SW480 (cell line): ENCODE results near the gene CMIP.
"Not testable (repeated sequence)": the region's sequence is repeated elsewhere in the genome, so short reads cannot be mapped to it uniquely, and the experiment has no call there.

ENCODE experiments used
- DNase-seq: peaks from one replicate; pipeline ENCODE4 v3.0.0-alpha.2; 2016; ENCODE audit warnings: low spot score

Gene CMIP

DNA sequence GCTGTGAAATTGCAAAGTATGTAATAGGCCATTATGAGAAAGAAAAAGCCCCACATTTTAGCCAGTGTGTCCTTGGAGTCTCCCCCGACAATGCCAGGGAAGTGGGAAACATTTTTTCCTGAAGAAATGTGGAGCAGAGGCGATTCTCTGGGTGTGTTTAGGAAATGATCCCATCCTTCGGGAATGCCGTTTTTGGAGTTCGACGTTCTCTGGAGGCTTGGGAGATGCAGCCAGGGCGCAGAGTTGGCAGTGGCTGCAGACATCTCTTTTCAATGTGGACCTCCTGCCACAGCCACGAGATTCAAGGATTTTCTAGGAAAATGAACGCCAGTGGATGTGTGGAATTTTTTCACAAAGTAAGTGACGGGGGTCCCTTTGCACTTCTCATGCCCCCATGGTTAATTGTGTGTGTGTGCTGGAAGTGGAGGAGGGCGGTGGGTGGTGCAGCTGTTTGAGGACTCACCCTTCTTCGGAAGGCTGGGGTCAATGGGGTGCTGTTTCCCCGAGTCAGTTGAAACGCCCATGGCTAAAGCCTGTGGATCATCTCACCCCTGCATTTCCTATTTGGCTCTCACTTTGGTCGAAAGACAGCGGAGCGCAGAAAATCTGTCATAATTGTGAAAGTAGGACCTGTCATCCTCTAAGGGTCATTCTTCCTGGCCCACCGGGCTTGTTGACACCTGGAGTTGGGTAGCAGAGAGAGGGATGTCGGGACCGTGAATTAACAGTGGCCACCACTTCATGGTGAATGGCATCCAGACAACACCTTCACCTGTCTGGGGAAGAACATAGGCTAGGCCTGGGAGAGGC is 73.2 kb downstream of the CMIP start:
- DNase-seq = no peak

- DNase-seq = no peak
Observed at GRCh38 chr16:81518439-81518757, 73.8 kb downstream of the CMIP start.

DNA sequence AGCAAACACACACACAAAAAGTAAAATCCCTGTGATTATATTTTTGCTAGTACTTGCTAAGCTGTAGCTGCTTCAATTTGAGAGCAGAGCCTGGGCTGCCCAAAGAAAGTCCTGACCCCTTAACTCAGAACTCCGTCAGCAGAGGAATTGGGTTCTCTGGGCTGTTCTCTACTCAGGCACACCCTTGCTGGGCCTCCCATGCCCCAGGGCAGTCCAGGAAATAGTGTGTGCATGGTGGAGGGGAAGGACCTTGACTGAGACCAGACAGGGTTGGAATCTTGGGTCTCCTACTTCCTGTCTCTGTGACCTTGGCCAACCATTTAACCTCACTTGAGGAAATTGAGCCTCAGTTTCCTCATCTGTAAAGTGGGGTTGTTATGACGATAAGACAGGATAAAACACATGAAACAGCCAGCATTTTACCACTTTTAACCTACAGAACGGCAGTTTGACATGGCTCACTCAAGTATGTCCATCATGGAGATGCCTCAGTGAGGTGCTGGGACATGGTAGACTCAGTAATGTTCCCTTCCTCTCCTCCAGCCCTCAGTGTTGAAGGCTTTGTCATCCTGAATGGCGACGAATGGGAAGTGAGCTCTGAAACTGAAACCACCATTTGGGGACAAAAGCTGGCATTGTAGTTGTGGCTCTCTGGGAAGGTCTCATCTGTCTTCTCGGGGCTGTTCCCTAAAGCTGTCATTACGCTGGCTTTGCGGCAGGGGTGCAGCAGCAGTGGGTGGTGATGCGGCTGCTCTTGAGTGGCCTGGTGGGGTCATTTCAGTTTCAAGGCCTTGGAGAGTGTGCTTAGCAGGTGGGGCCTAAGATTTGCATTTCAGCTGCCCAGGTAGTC is 74.9 kb downstream of the CMIP start:
- no peak for DNase-seq

- DNase-seq = no peak
Observed at GRCh38 chr16:81520151-81520470, 75.5 kb downstream of the CMIP start.

GRCh38 chr16:81520560-81521135 is 76.0 kb downstream of the CMIP start:
- DNase-seq = no peak

- DNase-seq = no peak
Observed at GRCh38 chr16:81521141-81521626, 76.6 kb downstream of the CMIP start.

GRCh38 chr16:81522108-81522701 is 77.6 kb downstream of the CMIP start:
- peak; percentile 36 for DNase-seq

DNA sequence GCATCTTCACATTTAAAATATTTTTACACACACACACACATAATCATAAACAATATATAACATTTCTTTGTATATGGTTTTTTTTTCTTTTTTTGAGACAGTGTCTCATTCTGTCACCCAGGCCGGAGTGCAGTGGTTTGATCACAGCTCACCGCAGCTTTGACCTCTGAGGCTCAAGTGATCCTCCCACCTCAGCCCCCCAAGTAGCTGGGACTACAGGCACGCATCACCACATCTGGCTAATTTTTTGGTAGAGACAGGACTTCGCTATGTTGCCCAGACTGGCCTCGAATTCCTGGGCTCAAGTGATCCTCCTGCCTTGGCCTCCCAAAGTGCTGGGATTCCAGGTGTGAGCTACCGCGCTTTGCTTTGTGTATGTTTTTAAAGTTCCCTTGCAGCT is 78.2 kb downstream of the CMIP start:
- not testable (repeated sequence) for DNase-seq

- no peak for DNase-seq
Observed at GRCh38 chr16:81523387-81524115, 78.9 kb downstream of the CMIP start.

DNA sequence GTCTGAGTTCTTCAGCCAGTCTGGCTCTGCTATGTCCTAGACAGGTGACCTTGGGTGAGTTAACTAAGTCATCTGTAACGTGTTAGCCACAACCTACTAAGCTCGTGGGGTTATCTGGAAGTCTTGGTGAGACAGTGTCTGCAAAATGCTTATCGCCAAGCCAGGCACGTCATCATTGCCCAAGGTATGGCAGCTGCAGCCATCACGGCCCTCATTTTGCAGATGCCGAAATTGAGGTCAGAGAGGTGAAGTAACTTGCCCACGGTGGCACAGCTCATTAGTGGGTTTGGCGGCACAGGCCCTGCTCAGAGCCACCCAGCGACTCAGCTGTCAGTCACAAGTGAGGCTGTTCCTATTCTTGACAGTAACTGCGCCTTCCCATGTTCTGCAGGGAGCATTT is 79.8 kb downstream of the CMIP start:
- DNase-seq = no peak

- DNase-seq = not testable (repeated sequence)
Observed at GRCh38 chr16:81524885-81525284, 80.3 kb downstream of the CMIP start.

GRCh38 chr16:81526199-81526598 is 81.6 kb downstream of the CMIP start:
- no peak for DNase-seq

GRCh38 chr16:81526935-81527334 is 82.3 kb downstream of the CMIP start:
- no peak for DNase-seq

GRCh38 chr16:81527477-81528178 is 83.0 kb downstream of the CMIP start:
- DNase-seq = no peak

DNA sequence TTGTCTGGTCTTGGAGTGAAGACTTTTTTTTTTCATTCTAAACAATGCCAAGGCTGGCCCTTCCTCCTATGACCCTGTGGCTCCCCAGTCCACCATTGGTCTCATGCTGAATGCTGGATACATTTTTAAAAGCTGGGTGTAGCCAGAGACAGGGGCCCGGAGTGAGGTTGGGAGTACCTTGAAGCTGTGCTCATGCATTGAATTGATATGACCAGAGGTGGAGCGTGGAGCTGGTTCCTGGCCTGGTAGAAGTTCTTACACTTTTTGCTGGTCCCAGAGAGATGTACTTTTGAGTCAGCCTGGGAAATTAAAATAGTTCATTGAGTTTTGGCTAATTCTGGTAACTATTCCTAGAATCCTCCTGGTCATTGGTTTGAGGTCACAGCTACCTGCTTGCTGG is 83.6 kb downstream of the CMIP start:
- no peak for DNase-seq

- no peak for DNase-seq
Observed at GRCh38 chr16:81530296-81530721, 85.7 kb downstream of the CMIP start.

DNA sequence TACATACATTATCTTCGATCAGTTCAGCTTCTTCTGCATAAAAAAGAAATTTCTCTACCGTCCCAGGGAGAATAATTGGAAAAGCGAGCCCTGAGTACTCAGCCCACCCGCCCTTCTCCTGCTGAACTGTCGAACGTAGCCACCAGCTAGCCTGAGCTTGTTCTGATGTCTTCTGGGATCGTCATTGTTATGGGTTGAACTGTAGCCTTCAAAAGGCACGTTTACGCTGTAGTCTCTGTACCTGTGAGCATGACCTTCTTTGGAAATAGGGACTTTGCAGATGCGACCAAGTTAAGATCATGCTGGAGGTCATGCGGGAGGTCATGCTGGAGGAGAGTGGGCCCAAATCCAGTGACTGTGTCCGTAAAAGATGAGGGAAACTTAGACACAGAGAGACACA is 86.2 kb downstream of the CMIP start:
- no peak for DNase-seq

GRCh38 chr16:81531419-81531821 is 86.8 kb downstream of the CMIP start:
- DNase-seq = no peak

DNA sequence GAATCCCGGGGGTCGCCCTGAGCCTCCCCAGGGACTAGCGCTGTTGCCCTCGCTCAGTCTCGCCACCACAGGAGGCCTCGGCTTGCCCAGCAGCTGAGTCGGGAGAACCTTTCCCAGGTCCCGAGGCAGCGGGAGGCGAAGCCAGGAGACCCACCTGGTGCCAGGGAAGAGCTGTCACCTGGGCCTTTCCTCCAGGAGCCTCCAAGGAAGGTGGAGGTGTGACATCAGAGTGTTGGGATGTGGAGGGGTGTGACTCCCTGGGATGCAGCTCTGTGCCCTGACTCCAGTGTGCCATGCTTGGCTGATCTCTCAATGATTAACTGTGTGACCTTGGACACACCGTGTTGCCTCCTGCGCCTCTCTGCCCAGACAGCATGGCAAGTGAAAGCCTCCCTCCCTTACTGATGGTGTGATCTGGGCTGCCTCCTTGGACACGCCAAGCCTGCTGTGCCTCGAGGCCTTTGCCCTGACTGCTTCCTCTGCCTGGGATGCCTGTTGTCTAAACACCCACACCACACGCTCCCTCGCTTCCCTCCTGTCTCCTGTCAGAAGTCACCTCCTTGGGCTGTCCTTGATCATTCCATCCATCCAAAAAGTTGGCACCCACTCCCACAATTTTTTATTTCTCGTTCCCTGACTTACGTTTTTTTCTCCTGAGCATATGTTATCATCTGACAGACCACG is 88.0 kb downstream of the CMIP start:
- no peak for DNase-seq

DNA sequence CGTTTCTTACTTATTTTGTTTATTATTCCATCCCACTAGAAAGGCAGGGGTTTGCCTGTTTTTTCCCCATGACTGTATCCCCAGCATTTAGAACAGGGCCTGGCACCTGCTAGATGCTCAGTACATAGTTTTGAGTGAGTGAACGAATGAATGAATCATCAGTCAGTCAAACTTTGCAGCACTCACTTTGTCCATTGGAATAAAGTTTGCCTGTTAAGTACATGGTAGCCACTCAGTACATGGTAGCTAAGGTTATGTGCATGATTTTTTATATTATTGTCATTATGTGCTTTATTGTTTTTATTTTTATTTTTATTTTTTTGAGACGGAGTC is 88.5 kb downstream of the CMIP start:
- no peak for DNase-seq
